SK-N-SH treated with all-trans-retinoic acid at 6 μM for 48 hours (cell line): ENCODE data around the gene UST.

ENCODE experiments used
- CSDC2 ChIP-seq: fragments of 250-450 bp; sonication (Bioruptor Pico); IDR thresholded peaks from 2 replicates; pipeline ENCODE4 v1.5.0; 2020; ENCODE audit warnings: mild to moderate bottlenecking, moderate library complexity
- CSRNP3 ChIP-seq: fragments of 250-450 bp; sonication (Bioruptor Pico); IDR thresholded peaks from 2 replicates; pipeline ENCODE4 v1.5.1; 2021; ENCODE audit warnings: mild to moderate bottlenecking, moderate library complexity
- PPARA ChIP-seq: fragments of 250-450 bp; sonication (Bioruptor Pico); IDR thresholded peaks from 2 replicates; pipeline ENCODE4 v1.5.0; 2020; ENCODE audit warnings: mild to moderate bottlenecking, borderline replicate concordance
- RARB ChIP-seq: fragments of 250-450 bp; sonication (Bioruptor Pico); IDR thresholded peaks from 2 replicates; pipeline ENCODE4 v1.8.0; 2021; ENCODE audit warnings: mild to moderate bottlenecking, moderate library complexity
- ZC3H10 ChIP-seq: fragments of 250-450 bp; sonication (Bioruptor Pico); IDR thresholded peaks from 2 replicates; pipeline ENCODE4 v1.5.1; 2021; ENCODE audit warnings: mild to moderate bottlenecking, moderate library complexity
- ZFP30 ChIP-seq: fragments of 450-650 bp; formaldehyde crosslinking; IDR thresholded peaks from 2 replicates; pipeline ENCODE4 v1.5.0; 2022; ENCODE audit warnings: mild to moderate bottlenecking, moderate library complexity

GRCh38 chr6:148817689-148818088 is 70.9 kb downstream of the UST start:
- no peak for TF ChIP-seq ZFP30 (CRISPR knock-in tag)
- TF ChIP-seq RARB (CRISPR knock-in tag) = no peak
- TF ChIP-seq PPARA (CRISPR knock-in tag) = no peak
- no peak for TF ChIP-seq ZC3H10 (CRISPR knock-in tag)
- no peak for TF ChIP-seq CSRNP3 (CRISPR knock-in tag)
- no peak for TF ChIP-seq CSDC2
